Osteoblast (primary cell): ENCODE data around the gene MACROD2. TPM values are rescaled to one million over a fixed set of nuclear protein-coding genes. Genes with fewer than 3 reads are reported as not detected.

Experiments used
- DNase-seq: peaks from one replicate; pipeline ENCODE4 v3.0.0; 2011; ENCODE audit warnings: low spot score, mixed read lengths; ENCODE audit not compliant: insufficient read length; ENCODE audit errors: missing footprints
- H2AFZ ChIP-seq: 2 replicates; pipeline ENCODE4 v1.6.0; 2011; ENCODE audit warnings: mild to moderate bottlenecking, low read length
- H3K27ac ChIP-seq: 2 replicates; pipeline ENCODE4 v1.5.1; 2011; ENCODE audit warnings: mild to moderate bottlenecking, low read depth, low read length, moderate library complexity
- H3K27me3 ChIP-seq: 2 replicates; pipeline ENCODE4 v1.6.0; 2012; ENCODE audit warnings: mild to moderate bottlenecking, control low read depth, inconsistent platforms, low read length, moderate library complexity; ENCODE audit not compliant: insufficient read depth
- H3K36me3 ChIP-seq: 2 replicates; pipeline ENCODE4 v1.5.1; 2011; ENCODE audit warnings: mild to moderate bottlenecking, low read length, control low read depth, moderate library complexity; ENCODE audit not compliant: insufficient read depth
- H3K4me1 ChIP-seq: 2 replicates; pipeline ENCODE4 v1.5.1; 2011; ENCODE audit warnings: mild to moderate bottlenecking, low read length, control low read depth, moderate library complexity; ENCODE audit not compliant: insufficient read depth
- H3K4me2 ChIP-seq: 2 replicates; pipeline ENCODE4 v1.6.0; 2011; ENCODE audit warnings: mild to moderate bottlenecking, low read length; ENCODE audit not compliant: insufficient read depth
- H3K4me3 ChIP-seq: fragments of 200-600 bp; sonication (generic); 3 replicates; pipeline ENCODE4 v1.5.1; 2012; ENCODE audit warnings: mild to moderate bottlenecking, low read length, inconsistent platforms; ENCODE audit not compliant: insufficient read depth
- H3K79me2 ChIP-seq: 2 replicates; pipeline ENCODE4 v1.6.0; 2012; ENCODE audit warnings: mild to moderate bottlenecking, low read length, control low read depth, inconsistent platforms; ENCODE audit not compliant: insufficient read depth
- H3K9me3 ChIP-seq: 2 replicates; pipeline ENCODE4 v1.5.1; 2011; ENCODE audit warnings: low read depth, low read length, control low read depth
- H4K20me1 ChIP-seq: 2 replicates; pipeline ENCODE4 v1.6.0; 2012; ENCODE audit warnings: mild to moderate bottlenecking, low read length, control low read depth; ENCODE audit not compliant: insufficient read depth
- total RNA-seq: library from RNA; depleted of rRNA; stranded (reverse); fragments of >200 nt; gene quantifications from 2 replicates; pipeline ENCODE4 v1.2.3, GENCODE V29; 2012
- TF ChIP-seq, protein P1 (sequence below): IDR thresholded peaks from 2 replicates; pipeline ENCODE4 v1.5.1; 2011; ENCODE audit warnings: mild to moderate bottlenecking, low read depth, low read length, moderate library complexity; ENCODE audit errors: extremely low read depth

Gene MACROD2
- total RNA-seq, 1 donor, result 4.0 TPM

DNA sequence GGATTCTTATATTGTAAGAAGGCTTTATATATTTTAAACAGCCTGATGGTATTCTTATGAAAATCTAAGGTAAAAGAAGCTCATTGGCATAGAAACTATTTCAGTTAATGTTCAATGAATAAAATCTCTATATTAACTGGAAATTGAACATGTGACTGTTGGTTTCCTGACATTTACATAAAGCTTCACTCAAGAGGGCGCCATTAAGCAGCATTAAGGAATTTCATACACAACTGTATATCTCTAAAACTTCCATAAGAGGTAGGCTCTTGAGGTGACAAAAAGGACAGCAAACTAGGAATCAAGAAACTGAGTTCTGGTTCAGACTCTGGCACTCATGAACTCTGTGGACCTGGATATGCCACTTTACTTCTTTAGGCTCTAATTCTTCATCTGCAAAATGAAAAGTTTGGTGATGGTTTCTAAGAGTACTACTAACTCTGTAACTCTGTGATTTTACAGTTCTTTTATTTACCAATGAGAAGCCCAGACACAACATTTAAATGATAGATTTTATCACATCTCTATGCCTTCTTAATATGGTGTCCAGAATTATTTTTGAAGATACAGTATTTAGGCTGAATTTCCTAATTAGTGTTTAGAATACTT, 194.6 kb downstream of the MACROD2 start:
- Histone ChIP-seq H3K36me3 (no peaks in the 10 kb centered on the region), H3K4me3 (no peak overlapping the region), H4K20me1 (no peaks in the 10 kb centered on the region), H2AFZ (no peak overlapping the region), H3K27me3 (no peaks in the 10 kb centered on the region), H3K27ac (no peak overlapping the region), H3K4me1 (no peaks in the 10 kb centered on the region), H3K4me2 (no peak overlapping the region), H3K79me2 (no peaks in the 10 kb centered on the region), H3K9me3 (no peaks in the 10 kb centered on the region)
- DNase-seq, result no peak
- TF ChIP-seq, protein P1, sequence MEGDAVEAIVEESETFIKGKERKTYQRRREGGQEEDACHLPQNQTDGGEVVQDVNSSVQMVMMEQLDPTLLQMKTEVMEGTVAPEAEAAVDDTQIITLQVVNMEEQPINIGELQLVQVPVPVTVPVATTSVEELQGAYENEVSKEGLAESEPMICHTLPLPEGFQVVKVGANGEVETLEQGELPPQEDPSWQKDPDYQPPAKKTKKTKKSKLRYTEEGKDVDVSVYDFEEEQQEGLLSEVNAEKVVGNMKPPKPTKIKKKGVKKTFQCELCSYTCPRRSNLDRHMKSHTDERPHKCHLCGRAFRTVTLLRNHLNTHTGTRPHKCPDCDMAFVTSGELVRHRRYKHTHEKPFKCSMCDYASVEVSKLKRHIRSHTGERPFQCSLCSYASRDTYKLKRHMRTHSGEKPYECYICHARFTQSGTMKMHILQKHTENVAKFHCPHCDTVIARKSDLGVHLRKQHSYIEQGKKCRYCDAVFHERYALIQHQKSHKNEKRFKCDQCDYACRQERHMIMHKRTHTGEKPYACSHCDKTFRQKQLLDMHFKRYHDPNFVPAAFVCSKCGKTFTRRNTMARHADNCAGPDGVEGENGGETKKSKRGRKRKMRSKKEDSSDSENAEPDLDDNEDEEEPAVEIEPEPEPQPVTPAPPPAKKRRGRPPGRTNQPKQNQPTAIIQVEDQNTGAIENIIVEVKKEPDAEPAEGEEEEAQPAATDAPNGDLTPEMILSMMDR, result peak; percentile 33

DNA sequence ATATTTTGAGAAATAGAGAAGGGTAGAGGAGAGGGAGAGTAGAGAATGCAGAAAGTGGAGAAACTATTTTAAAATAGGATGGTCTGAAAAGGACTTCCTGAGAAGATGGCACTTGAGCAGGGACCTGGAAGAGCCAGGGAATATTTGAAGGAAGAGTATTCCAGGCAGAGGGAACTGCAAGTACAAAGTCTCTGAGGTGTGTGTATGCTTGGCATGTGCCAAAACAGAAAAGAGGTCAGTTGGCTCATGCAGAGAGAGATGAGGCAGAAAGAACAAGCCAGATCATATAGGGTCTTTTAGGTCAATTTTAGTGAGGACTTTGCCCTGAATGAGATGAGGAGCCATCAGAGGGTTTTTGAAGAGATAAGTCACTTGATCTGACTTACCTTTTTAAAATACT, 196.2 kb downstream of the MACROD2 start:
- H3K79me2 ChIP-seq, result no peaks in the 10 kb centered on the region
- no peak overlapping the region for H3K4me2 ChIP-seq
- no peak overlapping the region for H3K27ac ChIP-seq
- H3K4me3 ChIP-seq, result no peak overlapping the region
- no peak overlapping the region for H2AFZ ChIP-seq
- TF ChIP-seq, protein P1, result no peak
- no peaks in the 10 kb centered on the region for H4K20me1 ChIP-seq
- H3K9me3 ChIP-seq, result no peaks in the 10 kb centered on the region
- no peaks in the 10 kb centered on the region for H3K36me3 ChIP-seq
- H3K27me3 ChIP-seq, result no peaks in the 10 kb centered on the region
- no peak for DNase-seq
- no peaks in the 10 kb centered on the region for H3K4me1 ChIP-seq

GRCh38 chr20:14193443-14193842, 198.1 kb downstream of the MACROD2 start:
- Histone ChIP-seq H3K9me3 (no peaks in the 10 kb centered on the region), H3K4me2 (no peak overlapping the region), H3K79me2 (no peaks in the 10 kb centered on the region), H3K4me1 (peaks cover 3% of the 10 kb centered on the region), H3K36me3 (no peaks in the 10 kb centered on the region), H2AFZ (no peak overlapping the region), H3K27ac (no peak overlapping the region), H4K20me1 (no peaks in the 10 kb centered on the region), H3K27me3 (no peaks in the 10 kb centered on the region), H3K4me3 (no peak overlapping the region)
- DNase-seq, result no peak
- TF ChIP-seq, protein P1, result no peak

DNA sequence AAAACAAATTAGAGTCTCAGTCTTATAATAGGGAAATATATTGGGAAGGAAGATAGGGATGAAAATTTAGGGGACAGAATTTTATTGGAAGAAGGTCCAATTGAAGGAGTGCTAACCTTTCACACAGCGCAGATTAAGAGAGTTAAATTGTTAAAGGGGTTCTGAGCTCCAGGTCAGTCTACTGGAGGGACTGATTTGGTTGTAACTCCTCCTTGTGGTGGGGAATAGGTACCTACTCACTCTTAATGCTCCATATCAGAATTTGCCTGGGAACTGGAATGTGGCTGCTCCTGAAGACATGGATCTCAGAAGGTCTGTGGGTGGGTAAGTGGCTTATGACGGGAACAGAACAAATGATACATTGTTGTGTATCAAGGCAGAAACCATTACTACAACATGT, 198.6 kb downstream of the MACROD2 start:
- H2AFZ ChIP-seq, result no peak overlapping the region
- no peak overlapping the region for H3K4me2 ChIP-seq
- H3K27ac ChIP-seq, result no peak overlapping the region
- H3K4me3 ChIP-seq, result no peak overlapping the region
- no peaks in the 10 kb centered on the region for H4K20me1 ChIP-seq
- TF ChIP-seq, protein P1, result no peak
- no peaks in the 10 kb centered on the region for H3K36me3 ChIP-seq
- peaks cover 3% of the 10 kb centered on the region for H3K4me1 ChIP-seq
- no peak for DNase-seq
- H3K9me3 ChIP-seq, result no peaks in the 10 kb centered on the region
- H3K79me2 ChIP-seq, result no peaks in the 10 kb centered on the region
- H3K27me3 ChIP-seq, result no peaks in the 10 kb centered on the region
